GM12878 (cell line): ENCODE measurements around the gene PROB1. TPM values are rescaled to one million over a fixed set of nuclear protein-coding genes. Genes with fewer than 3 reads are reported as not detected.

ENCODE experiments used
- ATAC-seq: fragments of 200-7000 bp; cut with Tn5 transposase; 3 replicates; pipeline ENCODE4 v1.9.1; 2020; ENCODE audit warnings: mild to moderate bottlenecking, moderate library complexity
- BruUV-seq: library from RNA; stranded (reverse); fragments of 400-500 nt; replicated peaks from 2 replicates; lab custom pipeline; 2021; lab: Mats Ljungman, UMichigan
- CTCF ChIA-PET: fragments of 300-600 bp; sonication (Branson Sonifier 250); formaldehyde crosslinking; extraction: SDS; loops from one replicate; lab custom pipeline; 2021; ENCODE audit warnings: inconsistent platforms; lab: Yijun Ruan, JAX
- POLR2A ChIA-PET: fragments of 350-600 bp; formaldehyde crosslinking; extraction: SDS; loops from one replicate; lab custom pipeline; 2021; ENCODE audit warnings: inconsistent platforms; lab: Charles Lee
- RAD21 ChIA-PET: fragments of 300-600 bp; sonication (Branson Sonifier 250); formaldehyde crosslinking; loops from one replicate; lab custom pipeline; 2023; ENCODE audit warnings: antibody characterized with exemption; ENCODE audit not compliant: unreplicated experiment; lab: Charles Lee
- SMC1A ChIA-PET: fragments of 300-600 bp; sonication (Branson Sonifier 250); formaldehyde crosslinking; loops from one replicate; lab custom pipeline; 2023; ENCODE audit not compliant: unreplicated experiment, uncharacterized antibody; lab: Charles Lee
- DNase-seq: peaks from one replicate; pipeline ENCODE4 v3.0.0-alpha.2; 2011; ENCODE audit warnings: low read depth, low spot score
- FAIRE-seq: peaks from 3 replicates; lab custom pipeline; 2011; peaks lifted over from hg19 to GRCh38; lab: Jason Lieb, UNC
- H2AFZ ChIP-seq: 2 replicates; pipeline ENCODE4 v1.6.0; 2011; ENCODE audit warnings: low read depth, low read length, control low read depth; ENCODE audit not compliant: control insufficient read depth
- H3K27ac ChIP-seq: 2 replicates; pipeline ENCODE4 v1.5.1; 2011; ENCODE audit warnings: control low read depth; ENCODE audit not compliant: control insufficient read depth, insufficient read depth
- H3K27me3 ChIP-seq, 2 experiments: replicated peaks in 1 of 2; 2 replicates each; pipeline versions ENCODE4 v1.6.0 to v1.6.1; 2011; ENCODE audit warnings: low read length in 1 of 2; ENCODE audit not compliant: control insufficient read depth in 2 of 2, insufficient read depth in 2 of 2
- H3K36me3 ChIP-seq, 2 experiments: 2 replicates each; pipeline ENCODE4 v1.5.1; 2011; ENCODE audit warnings: low read length in 1 of 2; ENCODE audit not compliant: control insufficient read depth in 2 of 2, insufficient read depth in 2 of 2
- H3K4me1 ChIP-seq: 2 replicates; pipeline ENCODE4 v1.6.1; 2011; ENCODE audit warnings: mild to moderate bottlenecking, low read length, moderate library complexity, mixed read lengths; ENCODE audit not compliant: control insufficient read depth, insufficient read depth
- H3K4me2 ChIP-seq: 2 replicates; pipeline ENCODE4 v1.6.0; 2011; ENCODE audit warnings: control low read depth; ENCODE audit not compliant: control insufficient read depth, insufficient read depth
- H3K4me3 ChIP-seq: fragments of 200-600 bp; sonication (generic); 2 replicates; pipeline ENCODE4 v1.5.1; 2016
- H3K79me2 ChIP-seq: 2 replicates; pipeline ENCODE4 v1.6.0; 2011; ENCODE audit warnings: low read length; ENCODE audit not compliant: control insufficient read depth, insufficient read depth
- H3K9ac ChIP-seq: 2 replicates; pipeline ENCODE4 v1.8.0; 2011; ENCODE audit warnings: low read length, control low read depth, mixed read lengths; ENCODE audit not compliant: control insufficient read depth, insufficient read depth
- H3K9me3 ChIP-seq: replicated peaks from 3 replicates; pipeline ENCODE4 v1.5.1; 2011; ENCODE audit warnings: mild to moderate bottlenecking, low read length; ENCODE audit not compliant: control insufficient read depth, insufficient read depth
- H4K20me1 ChIP-seq: 2 replicates; pipeline ENCODE4 v1.6.0; 2011; ENCODE audit not compliant: control insufficient read depth, insufficient read depth
- BACH1 ChIP-seq: fragments of 450-650 bp; IDR thresholded peaks from 2 replicates; pipeline ENCODE4 v1.6.1; 2017; ENCODE audit warnings: mild to moderate bottlenecking, borderline replicate concordance
- DPF2 ChIP-seq: fragments of 450-650 bp; IDR thresholded peaks from 2 replicates; pipeline ENCODE4 v1.6.1; 2017; ENCODE audit warnings: mild to moderate bottlenecking
- JUND ChIP-seq: IDR thresholded peaks from 2 replicates; pipeline ENCODE4 v1.6.1; 2012; ENCODE audit warnings: low read depth, mild to moderate bottlenecking, low read length, improper control_type of control experiment, moderate library complexity
- NFYB ChIP-seq: IDR thresholded peaks from 2 replicates; pipeline ENCODE4 v1.6.1; 2011; ENCODE audit warnings: low read depth, mild to moderate bottlenecking, low read length, improper control_type of control experiment, moderate library complexity; ENCODE audit not compliant: insufficient read depth
- SREBF1 ChIP-seq: IDR thresholded peaks from 2 replicates; pipeline ENCODE4 v1.6.1; 2012; ENCODE audit warnings: mild to moderate bottlenecking, low read length
- WGBS: methylation state at CpG from one replicate; pipeline ENCODE4 v1.1.6; 2016; ENCODE audit warnings: low lambda C conversion rate; ENCODE audit not compliant: insufficient replicate concordance, insufficient coverage; ENCODE audit errors: missing lambda C conversion rate; 5-methylcytosine and 5-hydroxymethylcytosine counted together
- in situ Hi-C: fragments of 300-500 bp; cut with MboI; formaldehyde crosslinking; loops from 9 replicates; pipeline ENCODE4 v1.14.3; 2018; ENCODE audit warnings: mixed read lengths
- intact Hi-C: fragments of 100-400 bp; cut with micrococcal nuclease; formaldehyde crosslinking; loops from one replicate; pipeline ENCODE4 v1.14.2; 2022; ENCODE audit not compliant: unreplicated experiment
- polyA plus RNA-seq, 11 experiments: library from polyadenylated mRNA; depleted of rRNA in 4 of 11; unstranded in 6 of 11; stranded (reverse) in 5 of 11; fragments of >200 nt; fragmentation: Nextera tagmentation in 4 of 11; fragmentation: Illumina TruSeq in 1 of 11; extraction: Ambion mirVana in 4 of 11; extraction: Trizol in 1 of 11; gene quantifications; 1 replicate in 1 of 11; 2 replicates in 10 of 11; pipeline versions ENCODE4 v1.2.1 to v1.2.3, GENCODE V29; 2011 to 2016; ENCODE audit warnings: inconsistent platforms in 2 of 11, missing spikeins in 2 of 11, low read depth in 1 of 11
- total RNA-seq, 4 experiments: library from RNA; depleted of rRNA in 3 of 4; stranded (reverse); fragments of >200 nt in 3 of 4; fragmentation: Illumina TruSeq in 1 of 4; extraction: Trizol in 1 of 4; gene quantifications; 2 replicates each; pipeline versions ENCODE4 v1.2.1 to v1.2.3, GENCODE V29; 2013 to 2021

The PROB1 gene
- total and polyA plus RNA-seq, 10 of the 15 experiments (the other 5 are each of a cell fraction or from before 2014, with no cell fraction given): 0.14 to 8.1 (median 2.9) TPM

GRCh38 chr5:139364466-139364865 lies 30.4 kb downstream of the PROB1 start:
- SMC1A ChIA-PET: no interaction called here
- in situ Hi-C loops: no loop called here
- CTCF ChIA-PET: no interaction called here
- POLR2A ChIA-PET: no interaction called here
- no peak overlapping the region for H3K9ac ChIP-seq
- BruUV-seq: no TSS peak
- H2AFZ ChIP-seq: no peak overlapping the region
- H3K27me3 ChIP-seq: no peaks in the 10 kb centered on the region
- peaks cover 7 to 23% of the 10 kb centered on the region in 2 experiments; a peak in 3 of 4 replicates for H3K36me3 ChIP-seq
- ATAC-seq (no peak), DNase-seq (no peak), FAIRE-seq (no peak)
- H3K4me1 ChIP-seq: no peaks in the 10 kb centered on the region
- WGBS: 96% methylated on average over 2 of the region's 2 CpGs
- no peaks in the 10 kb centered on the region; the same call in 2 of the 3 replicates for H3K9me3 ChIP-seq
- H3K4me3 ChIP-seq: no peak overlapping the region
- peaks cover 3% of the 10 kb centered on the region for H3K79me2 ChIP-seq
- H4K20me1 ChIP-seq: no peaks in the 10 kb centered on the region
- TF ChIP-seq JUND: no peak
- no peak for TF ChIP-seq NFYB
- RAD21 ChIA-PET: no interaction called here
- no peak overlapping the region for H3K4me2 ChIP-seq
- no peak overlapping the region for H3K27ac ChIP-seq
- intact Hi-C loops: no loop called here

GRCh38 chr5:139363937-139364336 lies 31.0 kb downstream of the PROB1 start:
- in situ Hi-C loops (no loop called here), intact Hi-C loops (no loop called here)
- no peak for TF ChIP-seq BACH1
- no peak for TF ChIP-seq DPF2
- TF ChIP-seq SREBF1: no peak
- Histone ChIP-seq H4K20me1 (no peaks in the 10 kb centered on the region), H3K4me3 (no peak overlapping the region), H3K27me3 (no peaks in the 10 kb centered on the region), H2AFZ (no peak overlapping the region), H3K79me2 (peaks cover 3% of the 10 kb centered on the region), H3K9ac (no peak overlapping the region), H3K36me3 (peaks cover 7 to 22% of the 10 kb centered on the region in 2 experiments; a peak in 3 of 4 replicates), H3K4me2 (no peak overlapping the region), H3K27ac (no peak overlapping the region), H3K9me3 (no peaks in the 10 kb centered on the region; the same call in 2 of the 3 replicates), H3K4me1 (no peaks in the 10 kb centered on the region)
- ChIA-PET RAD21 (no interaction called here), CTCF (no interaction called here), SMC1A (no interaction called here), POLR2A (no interaction called here)
- FAIRE-seq (no peak), ATAC-seq (no peak; the same call in 2 of the 3 replicates), DNase-seq (no peak)
- BruUV-seq: no TSS peak
- 75% methylated on average over 2 of the region's 2 CpGs for WGBS
